Measurements from ENCODE around the gene COL27A1. TPM values are rescaled to one million over a fixed set of nuclear protein-coding genes. Genes with fewer than 3 reads are reported as not detected.

COL27A1 gene
- total RNA-seq, 1 donor from 2014 or later, result 61.4 TPM

DNA sequence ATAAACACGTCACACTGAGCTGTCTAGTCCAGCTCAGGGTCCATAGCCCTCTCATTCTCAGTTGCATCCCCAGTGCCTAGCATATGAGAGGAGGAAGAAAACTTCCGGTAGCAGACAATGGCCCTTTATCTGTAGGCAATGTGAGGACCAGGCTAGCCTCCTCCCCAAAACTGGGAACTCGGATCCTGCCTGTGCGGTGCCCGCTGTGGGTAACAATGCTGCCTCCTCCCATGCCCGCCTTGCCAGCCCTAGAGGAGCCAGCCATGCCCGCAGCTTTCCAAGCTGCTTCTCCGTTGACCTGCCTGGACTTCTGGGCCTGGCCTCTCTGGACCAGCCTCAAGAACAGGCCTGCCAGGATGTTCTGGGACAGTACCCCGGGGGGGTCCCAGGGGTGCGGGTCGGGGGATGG lies 93.0 kb downstream of the COL27A1 start:
- peaks cover 12% of the 10 kb centered on the region for H3K36me3 Mint-ChIP-seq (ENCODE audit: low read depth, unreplicated experiment)
- H3K4me3 Mint-ChIP-seq (ENCODE audit: unreplicated experiment), result no peak overlapping the region
- peaks cover 4% of the 10 kb centered on the region for H3K27me3 Mint-ChIP-seq (ENCODE audit: unreplicated experiment)
- H3K27ac Mint-ChIP-seq (ENCODE audit: unreplicated experiment), result no peak overlapping the region
- TF ChIP-seq, protein P1, sequence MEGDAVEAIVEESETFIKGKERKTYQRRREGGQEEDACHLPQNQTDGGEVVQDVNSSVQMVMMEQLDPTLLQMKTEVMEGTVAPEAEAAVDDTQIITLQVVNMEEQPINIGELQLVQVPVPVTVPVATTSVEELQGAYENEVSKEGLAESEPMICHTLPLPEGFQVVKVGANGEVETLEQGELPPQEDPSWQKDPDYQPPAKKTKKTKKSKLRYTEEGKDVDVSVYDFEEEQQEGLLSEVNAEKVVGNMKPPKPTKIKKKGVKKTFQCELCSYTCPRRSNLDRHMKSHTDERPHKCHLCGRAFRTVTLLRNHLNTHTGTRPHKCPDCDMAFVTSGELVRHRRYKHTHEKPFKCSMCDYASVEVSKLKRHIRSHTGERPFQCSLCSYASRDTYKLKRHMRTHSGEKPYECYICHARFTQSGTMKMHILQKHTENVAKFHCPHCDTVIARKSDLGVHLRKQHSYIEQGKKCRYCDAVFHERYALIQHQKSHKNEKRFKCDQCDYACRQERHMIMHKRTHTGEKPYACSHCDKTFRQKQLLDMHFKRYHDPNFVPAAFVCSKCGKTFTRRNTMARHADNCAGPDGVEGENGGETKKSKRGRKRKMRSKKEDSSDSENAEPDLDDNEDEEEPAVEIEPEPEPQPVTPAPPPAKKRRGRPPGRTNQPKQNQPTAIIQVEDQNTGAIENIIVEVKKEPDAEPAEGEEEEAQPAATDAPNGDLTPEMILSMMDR (IDR thresholded peaks at IDR 0.05; ENCODE audit: unreplicated experiment), result no peak
- H3K4me1 Mint-ChIP-seq (ENCODE audit: unreplicated experiment), result no peaks in the 10 kb centered on the region
- DNase-seq (ENCODE audit: low spot score), result no peak
- H3K9me3 Mint-ChIP-seq (ENCODE audit: unreplicated experiment), result no peaks in the 10 kb centered on the region

DNA sequence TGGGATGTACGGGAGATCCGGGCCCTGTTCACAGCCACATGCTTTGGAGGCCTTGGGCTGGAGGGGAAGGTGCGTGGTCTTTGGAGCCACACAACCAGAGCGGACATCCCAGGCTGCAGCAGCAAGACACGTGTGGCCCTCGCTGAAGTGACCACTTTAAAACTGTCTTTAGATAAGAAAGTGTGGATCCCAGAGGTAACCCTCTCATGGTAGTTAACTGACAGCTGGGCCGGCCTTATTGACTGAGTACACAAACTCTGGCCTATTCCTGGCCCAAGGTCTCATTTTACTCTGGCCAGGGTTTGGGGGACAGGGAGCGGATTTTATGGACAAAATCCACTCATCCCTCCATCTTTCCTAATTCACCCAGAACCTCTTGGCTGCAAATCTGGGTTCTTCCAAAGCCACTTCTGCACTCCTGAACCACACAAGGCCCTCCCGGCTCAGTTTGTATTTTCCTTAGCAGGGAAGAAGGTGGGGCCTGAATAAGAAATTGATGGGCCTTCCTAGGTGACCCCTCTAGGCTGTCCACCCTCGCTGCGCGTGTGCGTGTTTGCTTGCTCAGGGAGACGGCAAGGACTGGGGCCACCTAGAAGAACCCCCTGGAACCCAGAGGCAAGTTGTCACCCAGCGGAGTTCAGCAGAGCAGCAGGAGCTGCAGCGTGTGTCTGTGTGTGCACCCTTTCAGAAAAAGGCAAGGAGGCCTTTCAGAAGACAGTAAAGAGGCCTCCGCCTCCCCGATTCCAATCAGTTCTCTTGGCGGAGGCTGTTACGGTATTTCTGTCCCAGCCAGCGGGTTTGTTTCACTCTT lies 94.3 kb downstream of the COL27A1 start:
- Mint-ChIP-seq H3K4me3 (ENCODE audit: unreplicated experiment) (no peak overlapping the region), H3K9me3 (ENCODE audit: unreplicated experiment) (no peaks in the 10 kb centered on the region), H3K36me3 (ENCODE audit: low read depth, unreplicated experiment) (peaks cover 8% of the 10 kb centered on the region), H3K27ac (ENCODE audit: unreplicated experiment) (no peak overlapping the region), H3K4me1 (ENCODE audit: unreplicated experiment) (no peaks in the 10 kb centered on the region), H3K27me3 (ENCODE audit: unreplicated experiment) (peaks cover 5% of the 10 kb centered on the region)
- DNase-seq (ENCODE audit: low spot score), result no peak
- TF ChIP-seq, protein P1 (IDR thresholded peaks at IDR 0.05; ENCODE audit: unreplicated experiment), result no peak

DNA sequence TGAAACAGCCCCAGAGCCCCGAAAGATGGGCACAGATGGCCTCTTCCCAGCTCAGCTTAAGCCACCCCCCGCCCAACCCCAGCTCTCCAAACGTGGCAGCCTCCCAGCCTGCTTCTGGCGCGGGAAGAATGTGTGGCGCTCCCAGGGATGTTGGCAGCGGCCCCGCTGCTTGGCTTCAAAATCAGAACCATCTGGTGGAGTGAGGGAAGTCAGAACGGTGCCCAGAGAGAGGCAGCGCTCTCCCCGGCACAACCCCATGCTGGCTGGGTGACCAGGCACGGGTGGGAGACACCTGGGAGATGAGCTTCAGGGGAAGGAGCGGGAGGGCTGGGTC lies 94.9 kb downstream of the COL27A1 start:
- Mint-ChIP-seq H3K4me3 (ENCODE audit: unreplicated experiment) (no peak overlapping the region), H3K9me3 (ENCODE audit: unreplicated experiment) (no peaks in the 10 kb centered on the region), H3K27ac (ENCODE audit: unreplicated experiment) (no peak overlapping the region), H3K27me3 (ENCODE audit: unreplicated experiment) (peaks cover 5% of the 10 kb centered on the region), H3K4me1 (ENCODE audit: unreplicated experiment) (no peaks in the 10 kb centered on the region), H3K36me3 (ENCODE audit: low read depth, unreplicated experiment) (peaks cover 8% of the 10 kb centered on the region)
- TF ChIP-seq, protein P1 (IDR thresholded peaks at IDR 0.05; ENCODE audit: unreplicated experiment), result no peak
- no peak for DNase-seq (ENCODE audit: low spot score)

DNA sequence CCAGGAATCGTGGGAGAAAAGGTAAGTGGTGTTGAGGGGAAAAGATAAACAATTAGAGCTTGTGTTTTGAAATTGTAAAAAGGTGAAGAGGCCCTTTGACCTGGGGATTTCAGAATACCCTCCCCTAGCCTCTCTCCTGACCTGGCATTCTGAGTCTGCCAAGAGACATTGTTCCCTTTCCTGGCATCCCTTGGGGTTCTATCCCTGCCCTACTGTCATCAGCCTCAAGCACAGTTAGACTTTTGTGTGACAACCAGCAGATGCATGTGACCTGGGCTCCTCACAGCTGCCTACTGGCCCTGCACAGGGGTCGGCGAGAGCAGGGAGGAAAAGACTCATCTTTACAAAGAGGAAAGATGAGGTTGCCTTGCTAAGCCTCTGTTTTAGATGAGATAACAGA lies 95.3 kb downstream of the COL27A1 start:
- H3K27ac Mint-ChIP-seq (ENCODE audit: unreplicated experiment), result no peak overlapping the region
- no peak for DNase-seq (ENCODE audit: low spot score)
- H3K4me1 Mint-ChIP-seq (ENCODE audit: unreplicated experiment), result no peaks in the 10 kb centered on the region
- H3K9me3 Mint-ChIP-seq (ENCODE audit: unreplicated experiment), result no peaks in the 10 kb centered on the region
- TF ChIP-seq, protein P1 (IDR thresholded peaks at IDR 0.05; ENCODE audit: unreplicated experiment), result no peak
- H3K27me3 Mint-ChIP-seq (ENCODE audit: unreplicated experiment), result peaks cover 5% of the 10 kb centered on the region
- peaks cover 8% of the 10 kb centered on the region for H3K36me3 Mint-ChIP-seq (ENCODE audit: low read depth, unreplicated experiment)
- no peak overlapping the region for H3K4me3 Mint-ChIP-seq (ENCODE audit: unreplicated experiment)

DNA sequence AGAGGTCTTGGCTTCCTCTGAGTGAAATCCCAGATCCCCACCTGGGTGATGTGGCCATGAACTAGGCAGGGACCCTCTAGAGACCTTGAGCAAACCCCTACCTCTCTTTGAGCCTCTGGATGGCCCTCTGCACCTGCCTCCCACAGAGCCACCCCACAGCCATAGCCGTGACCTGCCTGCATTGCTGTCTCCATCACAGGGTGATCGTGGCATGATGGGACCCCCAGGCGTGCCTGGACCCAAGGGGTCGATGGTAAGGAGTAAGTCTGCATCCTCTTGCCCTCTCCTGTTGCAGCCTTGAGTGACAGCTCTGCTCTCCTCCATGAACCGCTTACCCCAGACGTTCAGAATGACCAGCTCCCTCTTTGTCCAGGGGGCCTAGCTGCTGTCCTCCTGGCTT lies 97.1 kb downstream of the COL27A1 start:
- DNase-seq (ENCODE audit: low spot score), result no peak
- no peaks in the 10 kb centered on the region for H3K4me1 Mint-ChIP-seq (ENCODE audit: unreplicated experiment)
- H3K4me3 Mint-ChIP-seq (ENCODE audit: unreplicated experiment), result no peak overlapping the region
- TF ChIP-seq, protein P1 (IDR thresholded peaks at IDR 0.05; ENCODE audit: unreplicated experiment), result no peak
- no peak overlapping the region for H3K27ac Mint-ChIP-seq (ENCODE audit: unreplicated experiment)
- peaks cover 7% of the 10 kb centered on the region for H3K27me3 Mint-ChIP-seq (ENCODE audit: unreplicated experiment)
- H3K9me3 Mint-ChIP-seq (ENCODE audit: unreplicated experiment), result no peaks in the 10 kb centered on the region
- no peaks in the 10 kb centered on the region for H3K36me3 Mint-ChIP-seq (ENCODE audit: low read depth, unreplicated experiment)

All from endothelial cell (in vitro differentiated cells).